GM19455 (cell line): ENCODE data around the gene RNASEH2C.
"Not testable (repeated sequence)": the region's sequence is repeated elsewhere in the genome, so short reads cannot be mapped to it uniquely, and the experiment has no call there.

ENCODE experiments used
- ATAC-seq: cut with Tn5 transposase; IDR thresholded peaks from one replicate; pipeline ENCODE4 v1.9.1; 2021; ENCODE audit not compliant: unreplicated experiment

The RNASEH2C gene

DNA sequence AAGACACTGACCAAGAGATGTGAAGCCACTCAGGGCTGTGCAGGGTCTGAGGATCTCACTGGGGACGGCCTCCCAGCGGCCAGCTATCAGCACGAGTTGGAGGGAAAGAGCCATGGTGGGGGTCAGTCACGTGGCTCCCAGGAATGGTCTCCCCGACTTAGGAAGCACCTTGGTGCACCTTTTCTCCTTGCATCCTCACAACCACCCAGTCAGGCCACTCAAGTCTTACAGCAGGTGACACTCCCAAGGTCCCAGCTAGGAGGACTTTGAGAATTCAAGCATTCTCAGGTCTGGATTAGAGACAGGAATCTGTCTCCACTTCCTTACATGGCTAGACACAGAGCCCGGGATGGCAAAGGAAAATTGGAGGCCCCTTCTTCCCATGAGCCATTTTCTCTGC lies 2.7 kb downstream of the RNASEH2C start:
- no peak for ATAC-seq

DNA sequence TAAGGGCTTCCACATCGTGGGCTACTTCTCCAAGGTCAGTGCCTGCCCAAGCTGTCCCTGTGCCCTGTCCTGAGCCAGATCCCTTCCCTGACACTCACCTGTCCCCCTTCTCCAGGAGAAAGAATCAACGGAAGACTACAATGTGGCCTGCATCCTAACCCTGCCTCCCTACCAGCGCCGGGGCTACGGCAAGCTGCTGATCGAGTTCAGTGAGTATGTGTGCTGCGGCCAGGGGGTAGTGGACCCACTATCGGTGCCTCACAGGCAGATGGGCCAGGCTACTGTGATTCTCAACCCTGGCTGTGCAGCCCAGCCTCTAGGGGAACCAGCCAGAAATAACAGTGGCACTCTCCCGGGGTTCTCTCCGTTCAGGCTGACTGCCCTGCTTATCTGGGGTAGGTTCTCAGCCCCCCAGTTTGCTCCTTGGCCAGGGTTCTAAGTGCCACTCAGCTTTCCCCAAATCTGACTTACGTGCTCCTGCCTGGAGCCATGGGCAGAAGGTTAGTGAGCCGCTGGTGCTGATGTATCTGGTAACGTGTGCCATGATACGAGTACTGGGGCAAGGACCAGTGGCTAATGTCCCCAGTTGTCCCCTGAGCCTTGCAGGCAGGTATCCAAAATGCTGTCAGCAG lies 3.7 kb downstream of the RNASEH2C start:
- ATAC-seq = no peak

DNA sequence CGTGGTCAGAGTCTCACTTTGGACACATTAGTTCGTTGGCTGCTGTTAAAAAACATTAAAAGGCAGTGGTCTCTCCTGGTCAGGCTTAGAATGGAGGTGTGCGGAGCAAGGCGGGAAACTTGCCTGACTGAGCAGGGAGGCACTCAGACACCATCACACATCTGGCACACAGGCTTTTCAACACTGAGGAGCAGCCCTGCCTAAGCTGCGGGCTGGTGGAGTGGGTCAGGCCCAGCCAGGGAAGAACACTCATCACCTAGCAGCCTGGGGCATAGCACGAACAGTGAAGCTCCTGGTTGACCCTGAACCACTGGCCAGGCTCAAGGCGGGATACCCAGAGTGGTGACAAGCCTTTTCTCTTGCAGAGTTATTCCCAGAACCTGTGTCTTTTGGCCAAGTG lies 4.3 kb downstream of the RNASEH2C start:
- ATAC-seq = no peak

DNA sequence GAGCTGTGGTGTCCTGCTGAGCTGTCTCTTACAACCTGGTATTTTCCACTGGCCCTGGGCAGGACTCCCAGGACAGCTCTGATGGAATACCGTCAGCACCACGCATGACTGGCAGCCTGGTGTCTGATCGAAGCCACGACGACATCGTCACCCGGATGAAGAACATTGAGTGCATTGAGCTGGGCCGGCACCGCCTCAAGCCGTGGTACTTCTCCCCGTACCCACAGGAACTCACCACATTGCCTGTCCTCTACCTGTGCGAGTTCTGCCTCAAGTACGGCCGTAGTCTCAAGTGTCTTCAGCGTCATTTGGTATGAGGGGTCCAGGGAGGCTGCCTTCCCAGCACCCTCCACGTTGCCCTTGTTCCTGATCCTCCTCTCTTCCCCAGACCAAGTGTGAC lies 6.2 kb downstream of the RNASEH2C start:
- no peak for ATAC-seq

DNA sequence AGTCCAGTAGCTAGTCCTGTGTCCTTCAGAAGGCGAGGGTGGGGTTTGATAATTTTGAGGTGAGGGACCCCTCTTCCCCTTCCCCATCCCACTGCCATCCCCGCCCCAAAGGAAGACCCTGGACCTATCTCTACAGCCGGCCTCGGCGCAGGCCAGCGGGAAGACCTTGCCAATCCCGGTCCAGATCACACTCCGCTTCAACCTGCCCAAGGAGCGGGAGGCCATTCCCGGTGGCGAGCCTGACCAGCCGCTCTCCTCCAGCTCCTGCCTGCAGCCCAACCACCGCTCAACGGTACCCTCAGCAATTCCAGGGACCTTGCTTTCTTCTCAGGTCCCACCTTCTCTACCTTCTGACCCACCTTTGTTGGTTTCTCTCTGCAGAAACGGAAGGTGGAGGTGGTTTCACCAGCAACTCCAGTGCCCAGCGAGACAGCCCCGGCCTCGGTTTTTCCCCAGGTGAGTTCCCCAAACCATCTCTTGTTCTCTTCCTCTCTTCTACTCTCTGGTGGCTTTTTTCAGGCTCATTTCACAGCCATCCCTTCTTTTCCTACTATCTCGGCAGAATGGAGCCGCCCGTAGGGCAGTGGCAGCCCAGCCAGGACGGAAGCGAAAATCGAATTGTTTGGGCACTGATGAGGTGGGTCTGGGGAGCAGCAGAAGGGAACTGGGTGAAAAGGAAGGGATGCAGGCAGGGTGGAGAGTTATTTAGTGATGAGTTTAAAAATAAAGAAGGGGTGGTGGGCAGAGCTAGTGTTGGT lies 7.2 kb downstream of the RNASEH2C start:
- no peak for ATAC-seq

DNA sequence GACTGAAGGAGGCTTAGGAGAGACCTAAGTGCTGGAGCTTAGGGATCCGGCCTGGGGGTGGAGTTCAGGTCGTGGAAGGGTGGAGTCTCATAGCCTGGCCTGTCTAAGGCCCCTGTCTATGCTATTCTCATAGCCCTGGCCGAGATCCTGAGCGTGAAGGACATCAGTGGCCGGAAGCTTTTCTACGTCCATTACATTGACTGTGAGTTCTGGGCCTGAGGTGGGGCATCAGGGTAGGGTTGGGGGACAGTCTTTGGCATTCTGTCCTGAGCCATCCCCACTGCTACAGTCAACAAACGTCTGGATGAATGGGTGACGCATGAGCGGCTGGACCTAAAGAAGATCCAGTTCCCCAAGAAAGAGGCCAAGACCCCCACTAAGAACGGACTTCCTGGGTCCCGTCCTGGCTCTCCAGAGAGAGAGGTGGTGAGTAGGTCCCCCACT lies 7.9 kb downstream of the RNASEH2C start:
- no peak for ATAC-seq

DNA sequence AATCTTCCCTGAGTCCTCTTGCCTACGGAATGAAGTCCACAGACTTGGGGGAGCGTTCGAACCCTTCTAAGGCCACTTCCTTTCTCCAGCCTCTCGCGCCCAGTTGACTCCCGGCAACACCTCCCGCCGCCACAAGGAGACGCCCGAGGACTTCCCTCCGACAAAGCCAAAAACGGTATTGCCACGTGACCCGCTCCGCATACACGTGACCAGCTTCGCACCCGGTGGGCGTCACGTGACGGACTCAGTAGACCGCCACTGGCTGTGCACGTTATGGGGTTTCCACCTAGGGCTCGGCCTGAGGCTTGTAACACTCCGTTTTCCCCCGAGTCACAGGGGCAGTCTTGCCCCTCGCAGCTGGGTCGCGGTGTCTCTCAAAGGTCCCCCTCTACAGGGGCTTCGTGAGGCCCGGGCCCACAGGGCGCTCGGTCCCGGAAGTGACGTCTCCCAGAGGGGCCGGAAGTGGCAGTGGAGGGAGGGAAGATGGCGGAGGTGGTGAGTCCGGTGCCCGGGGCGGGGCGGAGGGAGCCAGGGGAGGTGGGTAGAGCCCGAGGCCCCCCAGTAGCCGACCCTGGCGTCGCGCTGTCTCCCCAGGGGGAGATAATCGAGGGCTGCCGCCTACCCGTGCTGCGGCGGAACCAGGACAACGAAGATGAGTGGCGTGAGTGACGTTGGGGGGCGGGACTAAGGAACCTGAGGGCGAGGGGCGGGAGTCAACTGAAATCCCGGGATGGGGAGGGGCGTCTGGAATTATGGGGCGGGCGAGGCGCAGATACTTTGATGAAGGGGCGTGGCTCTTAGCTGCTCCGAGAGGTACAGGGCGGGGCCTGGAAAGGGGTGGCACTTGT lies 8.6 kb downstream of the RNASEH2C start, which contains the start of gene KAT5:
Gene KAT5, plus strand, starts transcription at position 468 of the 848 bp plus-strand sequence. Its CDS starts 16 bp downstream, at position 484.
- ATAC-seq = peak; percentile 70

DNA sequence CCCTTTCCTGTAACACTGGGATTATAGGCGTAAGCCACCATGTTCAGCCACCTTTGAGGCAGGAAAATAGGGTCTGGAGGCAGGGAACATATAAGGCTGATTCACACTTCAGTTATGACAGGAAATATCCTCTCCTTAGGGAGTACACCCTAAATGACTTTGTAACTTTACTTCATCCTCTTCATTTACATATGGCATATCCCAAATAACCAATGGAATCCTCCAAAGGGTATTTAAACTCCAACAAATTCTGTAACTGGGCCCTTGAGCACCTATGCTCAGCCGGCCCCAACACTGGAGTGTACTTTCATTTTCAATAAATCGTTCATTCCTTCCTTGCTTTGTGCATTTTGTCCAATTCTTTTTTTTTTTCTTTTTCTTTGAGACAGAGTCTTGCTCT lies 10.2 kb downstream of the RNASEH2C start:
- no peak for ATAC-seq

DNA sequence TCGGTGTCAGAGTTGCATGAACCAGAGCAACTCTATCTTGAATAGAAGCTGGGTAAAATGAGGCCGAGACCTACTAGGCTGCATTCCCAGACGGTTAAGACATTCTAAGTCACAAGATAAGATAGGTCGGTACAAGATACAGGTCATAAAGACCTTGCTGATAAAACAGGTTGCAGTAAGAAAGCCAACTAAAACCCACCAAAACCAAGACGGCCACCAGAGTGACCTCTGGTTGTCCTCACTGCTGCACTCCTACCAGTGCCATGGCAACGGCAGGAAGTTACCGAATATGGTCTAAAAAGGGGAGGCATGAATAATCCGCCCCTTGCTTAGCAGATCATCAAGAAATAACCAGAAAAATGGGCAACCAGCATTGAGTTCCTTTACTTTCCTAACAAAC lies 10.9 kb downstream of the RNASEH2C start:
- no peak for ATAC-seq

DNA sequence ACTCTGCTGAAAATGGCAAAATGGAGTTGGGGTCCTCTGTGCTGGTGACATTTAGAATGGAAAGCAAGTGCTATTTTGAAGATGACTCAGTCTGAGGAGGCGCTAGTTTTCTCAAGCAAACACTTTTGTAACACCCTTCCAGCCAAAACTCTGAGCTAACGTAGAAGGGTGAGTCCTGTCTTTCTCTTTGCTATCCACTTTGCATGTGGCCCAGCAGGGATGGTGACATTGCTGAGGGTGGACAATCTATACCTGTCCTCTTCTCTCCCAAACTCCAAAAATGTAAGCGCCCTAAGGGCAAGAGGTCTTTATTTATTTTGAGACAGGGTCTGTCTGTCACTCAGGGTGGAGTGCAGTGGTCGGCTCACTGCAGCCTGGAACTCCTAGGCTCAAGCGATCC lies 12.1 kb downstream of the RNASEH2C start:
- ATAC-seq = no peak

DNA sequence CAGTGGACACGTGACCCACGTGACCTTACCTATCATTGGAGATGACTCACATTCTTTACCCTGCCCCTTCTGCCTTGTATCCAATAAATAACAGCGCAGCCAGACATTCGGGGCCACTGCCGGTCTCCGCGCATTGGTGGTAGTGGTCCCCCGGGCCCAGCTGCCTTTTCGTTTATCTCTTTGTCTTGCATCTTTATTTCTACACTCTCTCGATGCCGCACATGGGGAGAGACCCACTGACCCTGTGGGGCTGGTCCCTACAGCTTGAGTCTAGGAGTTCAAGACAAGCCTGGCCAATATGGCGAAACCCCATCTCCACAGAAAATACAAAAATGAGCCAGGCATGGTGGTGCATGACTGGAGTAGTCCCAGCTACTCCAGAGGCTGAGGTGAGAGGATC lies 13.6 kb downstream of the RNASEH2C start:
- ATAC-seq = not testable (repeated sequence)

DNA sequence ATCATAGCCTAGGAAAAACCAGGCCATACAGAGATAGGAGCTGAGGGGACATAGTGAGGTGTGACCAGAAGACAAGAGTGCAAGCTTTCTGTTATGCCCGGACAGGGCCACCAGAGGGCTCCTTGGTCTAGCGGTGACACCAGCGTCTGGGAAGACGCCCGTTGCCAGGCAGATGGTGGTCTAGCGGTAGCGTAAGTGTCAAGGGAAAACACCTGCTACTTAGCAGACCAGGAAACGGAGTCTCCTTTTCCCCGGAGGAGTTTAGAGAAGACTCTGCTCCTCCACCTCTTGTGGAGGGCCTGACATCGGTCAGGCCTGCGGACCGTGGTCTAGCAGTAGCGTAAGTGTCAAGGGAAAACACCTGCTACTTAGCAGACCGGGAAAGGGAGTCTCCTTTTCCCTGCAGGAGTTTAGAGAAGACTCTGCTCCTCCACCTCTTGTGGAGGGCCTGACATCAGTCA lies 14.3 kb downstream of the RNASEH2C start:
- ATAC-seq = not testable (repeated sequence)

DNA sequence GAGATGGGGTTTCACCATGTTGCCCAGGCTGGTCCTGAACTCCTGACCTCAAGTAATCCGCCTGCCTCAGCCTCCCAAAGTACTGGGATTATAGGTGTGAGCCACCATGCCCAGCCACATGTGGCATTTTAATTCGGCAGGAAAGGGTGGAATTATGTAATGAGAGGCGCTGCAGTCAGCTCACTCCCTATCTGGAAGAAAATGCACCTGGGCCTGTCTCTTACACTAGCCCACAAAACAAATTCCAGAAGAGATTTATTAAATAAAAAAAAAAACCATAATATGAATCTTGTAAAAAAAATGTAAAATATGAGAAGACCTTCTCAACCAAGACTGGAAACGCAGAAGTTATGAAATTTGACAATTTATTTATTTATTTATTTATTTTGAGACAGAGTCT lies 16.8 kb downstream of the RNASEH2C start:
- ATAC-seq = no peak

DNA sequence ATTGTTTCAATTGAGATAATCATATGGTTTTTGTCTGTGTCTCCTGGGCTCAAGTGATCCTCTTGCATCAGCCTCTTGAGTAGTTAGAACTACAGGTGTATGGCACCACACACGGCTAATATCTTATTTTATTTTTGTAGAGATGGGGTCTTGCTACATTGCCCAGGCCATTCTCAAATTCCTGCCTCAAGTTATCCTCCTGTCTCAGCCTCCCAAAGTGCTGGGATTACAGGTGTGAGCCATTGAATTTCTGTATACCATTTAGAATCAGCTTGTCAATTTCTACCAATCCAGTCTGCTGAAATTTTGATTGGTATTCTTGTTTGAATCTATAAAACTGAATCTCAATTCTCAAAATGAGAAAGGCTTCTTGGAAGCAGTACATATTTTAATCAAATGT lies 18.9 kb downstream of the RNASEH2C start:
- ATAC-seq = no peak

DNA sequence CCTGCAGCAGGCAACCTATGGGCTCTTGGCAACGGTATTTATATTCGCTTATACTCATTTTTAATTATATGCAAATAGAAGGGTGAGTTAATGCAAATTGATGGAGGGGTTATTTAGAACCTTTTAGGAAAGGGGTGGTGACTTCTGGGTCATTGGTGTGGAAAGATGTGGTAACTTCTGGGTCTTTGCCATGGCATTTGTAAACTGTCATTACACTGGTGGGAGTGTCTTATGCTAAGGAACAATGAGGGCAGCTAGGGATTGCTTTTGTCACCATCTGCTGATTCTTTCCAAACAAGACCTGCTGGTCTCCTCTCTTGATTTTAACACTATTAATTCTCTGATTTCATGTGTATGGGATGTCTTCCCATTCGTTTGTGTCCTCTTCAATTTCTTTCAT lies 20.2 kb downstream of the RNASEH2C start:
- no peak for ATAC-seq

DNA sequence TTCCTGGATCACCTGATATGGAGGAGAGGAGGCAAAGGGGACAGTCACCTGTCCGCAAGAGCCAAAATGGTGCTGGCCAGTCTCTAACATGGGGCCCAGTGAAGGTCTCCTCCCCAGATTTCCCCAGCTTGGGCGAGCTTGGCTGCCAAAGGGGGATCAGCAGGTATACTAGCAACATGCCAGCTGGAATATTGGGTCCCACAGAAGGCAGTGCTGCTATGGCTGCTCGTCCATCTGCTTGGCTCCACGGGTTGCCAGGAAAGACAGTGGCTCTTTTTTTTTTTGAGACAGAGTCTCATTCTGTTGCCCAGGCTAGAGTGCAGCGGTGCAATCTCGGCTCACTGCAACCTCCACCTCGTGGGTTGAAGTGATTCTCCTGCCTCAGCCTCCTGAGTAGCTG lies 21.3 kb downstream of the RNASEH2C start:
- no peak for ATAC-seq

DNA sequence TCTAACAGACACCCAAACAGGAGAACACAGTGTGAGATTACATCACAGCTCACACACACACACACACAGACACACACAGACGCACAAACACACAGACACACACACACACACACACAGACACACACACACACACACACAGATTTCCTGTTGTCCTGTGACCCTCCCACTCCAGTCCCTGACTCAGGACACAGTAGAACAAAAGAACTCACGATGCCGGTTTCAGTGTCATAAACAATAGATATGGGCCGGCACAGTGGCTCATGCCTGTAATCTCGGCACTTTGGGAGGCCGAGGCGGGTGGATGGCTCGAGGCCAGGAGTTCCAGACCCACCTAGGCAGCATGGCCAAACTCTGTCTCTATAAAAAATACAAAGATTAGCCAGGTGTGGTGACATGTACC lies 22.4 kb downstream of the RNASEH2C start:
- no peak for ATAC-seq

DNA sequence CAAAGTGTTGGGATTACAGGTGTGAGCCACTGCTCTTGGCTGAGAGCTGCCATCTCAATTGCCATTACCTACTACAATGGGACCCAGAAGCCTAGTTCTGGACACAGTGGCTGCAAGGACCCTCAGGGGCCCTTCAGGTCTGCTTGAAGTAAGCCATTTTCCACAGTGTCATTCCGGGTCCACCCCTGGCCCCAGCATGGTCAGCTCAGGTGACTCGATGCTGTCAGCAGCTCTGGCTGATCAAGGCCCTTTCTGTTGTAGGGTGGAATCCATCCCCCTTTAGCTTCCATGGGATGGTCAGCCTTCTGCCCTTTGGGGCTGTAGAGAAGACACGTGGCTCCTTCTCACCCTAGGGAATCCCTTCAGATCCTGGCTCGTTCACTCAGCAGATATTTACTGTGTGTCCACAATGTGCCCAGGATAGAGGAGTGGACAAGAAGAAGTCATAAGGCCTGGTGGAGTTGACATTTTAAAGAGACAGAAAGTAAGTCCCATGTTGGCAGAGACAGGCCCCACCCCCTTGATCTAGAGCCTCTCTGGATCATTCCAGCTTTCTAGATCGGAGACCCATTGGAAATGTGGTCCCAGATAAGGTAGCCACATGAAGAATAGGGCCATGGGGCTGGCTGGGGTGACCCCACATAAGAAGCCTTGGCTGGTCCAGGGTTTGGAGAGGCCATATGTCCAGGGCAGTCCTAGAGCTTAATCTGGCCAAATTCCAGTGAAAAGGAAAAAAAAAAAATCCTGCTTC lies 23.6 kb downstream of the RNASEH2C start:
- ATAC-seq = no peak

DNA sequence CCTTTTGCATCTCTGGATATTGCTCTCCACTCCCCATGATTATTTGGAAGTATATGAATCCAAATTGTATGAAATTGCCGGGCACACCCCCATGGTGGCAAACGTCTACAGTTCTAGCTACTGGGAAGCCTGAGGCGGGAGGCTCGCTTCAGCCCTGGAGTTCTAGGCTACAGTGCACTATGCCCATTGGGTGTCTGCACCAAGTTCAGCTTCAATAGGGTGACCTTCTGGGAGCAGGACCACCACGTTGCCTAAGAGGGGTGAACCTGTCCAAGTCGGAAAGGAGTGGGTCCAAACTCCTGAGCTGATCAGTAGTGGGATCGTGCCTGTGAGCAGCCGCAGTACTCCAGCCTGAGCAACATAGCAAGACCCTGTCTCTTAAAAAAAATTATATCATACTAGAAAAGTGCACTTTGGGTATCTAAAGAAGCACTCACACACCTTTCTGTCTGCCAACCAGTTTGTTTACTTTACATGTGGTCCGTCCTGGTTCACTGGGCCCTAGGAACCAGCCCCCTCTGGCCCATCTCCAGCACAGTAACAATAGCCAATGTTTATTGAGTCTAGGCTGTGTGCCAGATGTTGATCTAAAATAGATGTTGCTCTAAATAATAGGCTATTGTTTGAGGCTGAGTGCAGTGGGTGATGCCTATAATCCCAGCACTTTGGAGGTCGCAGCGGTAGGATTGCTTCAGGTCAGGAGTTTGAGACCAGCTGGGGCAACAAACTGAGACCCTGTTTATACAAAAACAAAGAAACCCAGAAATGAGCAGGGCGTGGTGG lies 24.9 kb downstream of the RNASEH2C start:
- ATAC-seq = no peak

DNA sequence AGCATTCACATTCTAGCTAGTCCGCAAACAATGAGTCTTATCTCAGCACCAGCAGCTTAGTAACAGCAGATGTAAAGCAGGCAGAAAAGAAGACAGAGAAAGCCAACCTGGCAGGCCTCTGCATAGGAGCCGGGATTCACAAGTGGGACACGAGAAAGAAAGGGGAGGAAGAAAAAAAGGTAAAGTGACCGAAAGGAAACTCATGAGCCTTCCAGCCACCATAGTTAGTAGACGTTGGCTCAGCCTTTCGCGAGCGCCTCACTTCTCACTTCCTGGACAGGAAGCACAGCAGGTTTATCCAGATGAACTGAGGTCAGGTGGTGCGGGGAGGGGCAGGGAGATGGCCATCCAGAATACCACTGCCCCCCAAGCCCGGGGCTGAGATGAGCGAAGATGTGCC lies 28.2 kb downstream of the RNASEH2C start:
- ATAC-seq = no peak
